HG03432 (cell line): Measurements from ENCODE around the gene FOXN3.

Experiments used
- ATAC-seq: cut with Tn5 transposase; IDR thresholded peaks from one replicate; pipeline ENCODE4 v1.9.1; 2021; ENCODE audit warnings: mild to moderate bottlenecking, moderate library complexity; ENCODE audit not compliant: unreplicated experiment

Gene FOXN3

DNA sequence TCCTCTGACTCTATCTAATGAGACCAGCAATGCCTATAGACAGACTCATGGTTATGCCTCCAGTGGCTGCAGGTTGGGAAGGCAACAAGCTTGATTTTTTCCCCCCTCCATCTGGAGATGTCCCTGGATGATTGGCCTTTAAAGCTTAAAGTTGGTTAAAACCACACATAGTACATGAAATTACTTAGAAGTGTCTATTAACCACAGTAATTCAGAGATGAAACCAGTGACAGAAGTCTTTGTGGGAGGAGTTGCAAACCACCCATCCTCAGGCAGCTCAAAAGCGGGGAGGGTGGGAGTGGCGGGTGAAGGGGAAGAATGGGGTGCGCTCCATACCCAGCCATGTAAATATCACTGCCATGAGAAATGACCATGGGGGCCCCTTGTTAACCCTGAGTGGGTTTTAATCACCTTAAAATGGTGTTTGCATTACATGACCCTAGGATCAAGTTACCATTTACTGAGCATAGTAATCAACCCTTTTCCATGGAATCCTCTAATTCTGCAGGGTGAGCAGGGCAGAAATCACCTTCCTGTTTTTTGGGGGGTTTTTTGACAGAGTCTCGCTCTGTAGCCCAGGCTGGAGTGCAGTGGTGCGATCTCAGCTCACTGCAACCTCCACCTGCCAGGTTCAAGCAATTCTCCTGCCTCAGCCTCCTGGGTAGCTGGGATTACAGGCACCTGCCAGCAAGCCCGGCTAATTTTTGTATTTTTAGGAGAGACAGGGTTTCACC is 133.5 kb downstream of the FOXN3 start:
- peak; percentile 82 for ATAC-seq

DNA sequence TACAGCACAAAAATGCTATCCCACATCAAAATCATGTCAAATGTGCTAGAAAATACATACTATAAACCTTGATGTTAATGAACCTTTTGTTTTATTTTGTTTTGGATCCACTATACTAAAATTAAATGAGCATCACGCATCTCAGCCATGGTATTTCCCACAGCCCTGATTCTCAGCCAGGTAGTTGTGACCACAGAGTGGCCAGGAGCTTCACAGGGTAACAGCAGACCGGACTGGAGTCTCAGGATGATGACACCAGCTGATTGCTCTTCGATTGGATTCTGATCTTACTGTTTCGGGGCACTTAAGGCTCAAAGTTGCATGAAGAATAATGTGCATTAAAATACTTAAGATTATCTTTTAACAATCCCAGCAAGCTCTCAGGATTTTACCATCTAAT is 134.8 kb downstream of the FOXN3 start:
- no peak for ATAC-seq

GRCh38 chr14:89280600-89280999 is 136.4 kb downstream of the FOXN3 start:
- no peak for ATAC-seq

DNA sequence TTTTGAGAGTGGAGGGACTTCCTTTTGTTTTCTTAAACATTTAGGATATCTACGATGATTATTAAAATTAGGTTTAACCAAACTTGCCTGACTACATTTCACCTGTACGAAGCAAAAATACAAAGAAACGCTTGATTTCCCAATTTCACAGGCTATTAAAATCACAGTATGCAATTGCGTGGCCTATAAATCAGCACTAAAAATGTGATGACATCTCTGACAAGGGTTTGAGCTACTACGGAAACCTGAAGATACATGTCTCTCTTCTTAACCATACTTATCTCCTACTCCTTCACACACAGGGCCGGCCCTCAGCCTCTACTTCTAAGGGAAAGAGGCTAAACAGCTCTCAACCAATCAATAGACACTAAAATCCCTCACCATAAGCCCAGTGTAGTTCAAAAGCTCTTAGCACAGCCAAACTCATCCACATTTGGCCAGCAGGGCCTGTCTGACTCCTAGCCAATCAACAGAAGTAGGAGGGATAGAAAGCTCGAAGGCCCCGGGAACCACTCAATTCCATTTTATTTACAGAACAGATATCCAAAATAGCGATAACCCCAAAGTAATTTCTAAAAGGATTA is 137.3 kb downstream of the FOXN3 start:
- ATAC-seq: no peak

- no peak for ATAC-seq
These were observed 139.8 kb downstream of the FOXN3 start for GRCh38 chr14:89277203-89277602.

DNA sequence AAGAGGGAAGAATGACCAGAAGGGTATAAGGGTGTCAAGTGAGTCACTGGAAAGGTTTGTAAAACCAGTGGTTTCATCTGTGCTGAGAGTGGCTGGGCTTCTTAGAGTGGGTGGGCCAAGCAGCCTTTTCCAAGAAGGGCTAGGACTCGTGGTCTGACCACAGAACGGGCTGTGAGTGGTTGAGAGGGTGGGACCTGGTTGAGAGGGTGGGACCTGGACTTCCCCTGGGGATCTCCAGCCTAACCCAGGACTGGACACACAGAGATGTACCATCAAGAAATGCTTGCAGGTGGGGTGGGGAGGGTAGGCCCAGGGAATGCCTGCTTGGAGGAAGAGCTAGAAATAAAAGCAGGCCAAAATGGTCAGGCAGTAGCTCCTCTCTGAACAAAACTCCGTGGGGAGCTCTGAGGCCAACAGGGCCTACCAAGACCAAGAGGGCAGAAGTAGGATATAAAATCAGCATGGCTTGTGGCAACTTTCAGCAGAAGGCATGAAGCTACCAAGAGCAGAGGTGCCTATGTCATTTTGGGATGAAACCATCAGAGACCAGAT is 140.5 kb downstream of the FOXN3 start:
- ATAC-seq: peak; percentile 98

GRCh38 chr14:89270439-89271227 is 146.4 kb downstream of the FOXN3 start:
- no peak for ATAC-seq

DNA sequence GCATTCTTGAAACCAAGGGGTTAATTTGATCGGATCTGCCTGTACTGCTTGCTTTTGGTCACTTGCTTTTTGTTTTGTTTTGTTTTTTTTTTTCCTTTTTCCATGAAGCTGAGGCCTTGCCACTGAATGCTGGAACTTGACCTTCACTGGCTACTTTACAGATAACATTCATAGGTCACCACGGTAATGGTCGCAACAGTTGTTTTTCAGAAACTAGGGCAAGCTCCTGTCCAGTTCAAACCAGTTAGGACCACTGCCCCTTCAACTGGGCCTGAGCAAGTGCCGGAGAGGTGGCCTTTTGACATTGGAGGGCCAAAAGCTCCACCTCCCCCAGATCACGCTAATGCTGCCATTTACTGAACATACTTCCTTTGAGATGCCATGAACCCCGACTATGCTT is 147.6 kb downstream of the FOXN3 start:
- no peak for ATAC-seq

GRCh38 chr14:89268514-89268913 is 148.5 kb downstream of the FOXN3 start:
- ATAC-seq: no peak

- ATAC-seq: no peak
These were observed 149.4 kb downstream of the FOXN3 start for GRCh38 chr14:89267656-89268055.

DNA sequence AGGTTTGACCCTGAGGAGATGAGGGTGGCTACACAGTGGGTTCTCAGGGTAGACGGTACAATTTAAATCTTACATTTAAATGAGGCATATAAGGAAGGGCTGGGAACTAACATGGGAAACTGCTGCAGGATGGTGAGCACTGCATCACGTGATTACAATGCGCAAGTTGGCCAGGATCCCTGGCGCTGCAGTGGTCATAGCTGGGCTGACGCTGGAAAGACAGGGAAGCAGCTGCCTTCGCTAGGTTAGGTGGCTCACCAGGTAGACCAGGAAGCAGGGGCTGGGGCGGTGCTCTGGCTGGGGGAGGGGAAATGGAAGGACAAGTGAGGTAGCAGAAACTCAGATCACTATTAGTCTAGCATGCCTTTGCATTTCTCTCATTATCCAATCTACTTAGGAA is 149.9 kb downstream of the FOXN3 start:
- no peak for ATAC-seq

- ATAC-seq: no peak
These were observed 150.3 kb downstream of the FOXN3 start for GRCh38 chr14:89266754-89267153.

GRCh38 chr14:89265234-89265633 is 151.8 kb downstream of the FOXN3 start:
- no peak for ATAC-seq

GRCh38 chr14:89264196-89264800 is 152.7 kb downstream of the FOXN3 start:
- no peak for ATAC-seq

- ATAC-seq: no peak
These were observed 155.0 kb downstream of the FOXN3 start for GRCh38 chr14:89262041-89262440.

- no peak for ATAC-seq
These were observed 156.1 kb downstream of the FOXN3 start for GRCh38 chr14:89260898-89261297.

GRCh38 chr14:89259951-89260609 is 157.0 kb downstream of the FOXN3 start:
- ATAC-seq: no peak

- ATAC-seq: no peak
These were observed 158.2 kb downstream of the FOXN3 start for GRCh38 chr14:89258728-89259273.

DNA sequence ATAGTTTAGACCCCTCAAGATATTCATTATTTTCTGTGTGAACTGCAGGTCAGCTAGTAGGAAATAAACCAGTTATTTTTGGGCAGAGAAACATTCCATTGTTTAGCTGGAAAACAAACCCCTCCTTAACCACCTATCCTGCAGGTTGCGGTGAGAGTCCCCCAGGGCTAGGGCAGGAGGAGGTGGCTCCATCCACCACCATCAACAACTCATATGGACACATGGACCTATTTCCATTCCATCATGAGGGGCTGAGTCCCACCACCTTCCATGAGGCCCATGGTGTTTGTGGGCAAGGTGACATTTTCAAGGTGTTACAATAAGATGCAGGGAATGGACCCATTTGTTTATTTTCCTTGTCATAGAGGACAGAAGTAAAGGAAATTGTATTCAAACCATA is 160.1 kb downstream of the FOXN3 start:
- no peak for ATAC-seq

- ATAC-seq: no peak
These were observed 160.8 kb downstream of the FOXN3 start for GRCh38 chr14:89256283-89256682.
